ENCODE measurements around the gene DOK6.

The DOK6 gene

DNA sequence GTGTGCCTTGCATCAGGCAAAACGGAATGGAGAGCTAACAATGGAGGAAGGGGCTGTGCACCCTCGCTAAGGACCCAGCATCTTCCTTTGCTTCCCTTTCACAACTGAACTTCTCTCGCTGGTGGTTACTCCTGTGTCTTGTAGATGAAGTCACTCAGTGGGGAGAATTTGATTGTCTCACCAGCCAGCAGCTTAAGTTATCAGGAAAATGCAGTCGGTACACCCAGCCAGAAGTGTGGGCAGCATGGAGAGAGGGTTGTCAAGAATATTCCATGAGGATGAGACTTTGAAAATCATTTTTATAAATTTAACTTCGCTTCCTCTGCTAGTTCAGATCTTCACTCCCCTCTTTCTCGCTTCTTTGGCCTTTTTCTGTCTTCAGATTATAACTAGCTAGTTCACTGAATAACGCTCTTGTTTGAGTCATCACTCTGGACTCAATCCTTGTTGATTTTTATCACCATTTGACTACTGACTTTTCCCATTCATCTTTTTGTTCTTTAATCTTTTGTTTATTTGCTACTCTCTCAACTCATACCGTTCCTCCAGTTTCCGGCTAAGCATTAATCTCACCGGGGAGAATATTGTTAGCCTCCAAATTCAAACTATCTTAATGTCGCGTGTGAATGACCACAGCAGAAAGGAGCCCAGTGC is 325.3 kb downstream of the DOK6 start:
- TF ChIP-seq, protein P1, sequence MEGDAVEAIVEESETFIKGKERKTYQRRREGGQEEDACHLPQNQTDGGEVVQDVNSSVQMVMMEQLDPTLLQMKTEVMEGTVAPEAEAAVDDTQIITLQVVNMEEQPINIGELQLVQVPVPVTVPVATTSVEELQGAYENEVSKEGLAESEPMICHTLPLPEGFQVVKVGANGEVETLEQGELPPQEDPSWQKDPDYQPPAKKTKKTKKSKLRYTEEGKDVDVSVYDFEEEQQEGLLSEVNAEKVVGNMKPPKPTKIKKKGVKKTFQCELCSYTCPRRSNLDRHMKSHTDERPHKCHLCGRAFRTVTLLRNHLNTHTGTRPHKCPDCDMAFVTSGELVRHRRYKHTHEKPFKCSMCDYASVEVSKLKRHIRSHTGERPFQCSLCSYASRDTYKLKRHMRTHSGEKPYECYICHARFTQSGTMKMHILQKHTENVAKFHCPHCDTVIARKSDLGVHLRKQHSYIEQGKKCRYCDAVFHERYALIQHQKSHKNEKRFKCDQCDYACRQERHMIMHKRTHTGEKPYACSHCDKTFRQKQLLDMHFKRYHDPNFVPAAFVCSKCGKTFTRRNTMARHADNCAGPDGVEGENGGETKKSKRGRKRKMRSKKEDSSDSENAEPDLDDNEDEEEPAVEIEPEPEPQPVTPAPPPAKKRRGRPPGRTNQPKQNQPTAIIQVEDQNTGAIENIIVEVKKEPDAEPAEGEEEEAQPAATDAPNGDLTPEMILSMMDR (IDR thresholded peaks at IDR 0.05; ENCODE audit: low read depth, low read length) = no peak
- H3K4me3 ChIP-seq (replicated peaks in 1 of 2; ENCODE audit: low read depth in 2 of 2, low read length in 2 of 2) = no peak overlapping the region
- DNase-seq (ENCODE audit: low read depth in 2 of 2) = no peak

- no peak overlapping the region for H3K4me3 ChIP-seq (replicated peaks in 1 of 2; ENCODE audit: low read depth in 2 of 2, low read length in 2 of 2)
- no peak for DNase-seq (ENCODE audit: low read depth in 2 of 2)
- TF ChIP-seq, protein P1 (IDR thresholded peaks at IDR 0.05; ENCODE audit: low read depth, low read length) = no peak
These were observed 327.4 kb downstream of the DOK6 start for GRCh38 chr18:69727912-69728572.

DNA sequence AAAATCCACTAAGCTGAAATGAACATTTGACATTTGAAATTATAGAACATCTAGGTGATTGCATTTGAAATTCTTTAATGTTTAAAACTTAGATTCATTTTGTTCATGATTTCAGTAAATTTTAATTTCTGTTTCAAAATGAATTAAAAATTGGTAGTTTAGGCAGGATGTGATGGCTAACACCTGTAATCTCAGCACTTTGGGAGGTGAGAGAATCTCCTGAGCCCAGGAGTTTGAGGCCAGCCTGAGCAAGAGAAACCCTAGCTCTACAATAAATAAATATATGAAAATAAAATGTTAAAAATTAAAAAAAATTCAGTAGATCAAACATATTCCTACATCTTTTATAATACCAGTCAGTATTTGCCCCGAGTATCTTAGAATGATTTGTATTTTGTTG is 330.0 kb downstream of the DOK6 start:
- TF ChIP-seq, protein P1 (IDR thresholded peaks at IDR 0.05; ENCODE audit: low read depth, low read length) = no peak
- DNase-seq (ENCODE audit: low read depth in 2 of 2) = no peak
- no peak overlapping the region for H3K4me3 ChIP-seq (replicated peaks in 1 of 2; ENCODE audit: low read depth in 2 of 2, low read length in 2 of 2)

GRCh38 chr18:69734536-69734935 is 333.8 kb downstream of the DOK6 start:
- H3K4me3 ChIP-seq (replicated peaks in 1 of 2; ENCODE audit: low read depth in 2 of 2, low read length in 2 of 2) = no peak overlapping the region
- no peak for DNase-seq (ENCODE audit: low read depth in 2 of 2)
- TF ChIP-seq, protein P1 (IDR thresholded peaks at IDR 0.05; ENCODE audit: low read depth, low read length) = no peak

- TF ChIP-seq, protein P1 (IDR thresholded peaks at IDR 0.05; ENCODE audit: low read depth, low read length) = no peak
- H3K4me3 ChIP-seq (replicated peaks in 1 of 2; ENCODE audit: low read depth in 2 of 2, low read length in 2 of 2) = no peak overlapping the region
- DNase-seq (ENCODE audit: low read depth in 2 of 2) = no peak
These were observed 336.0 kb downstream of the DOK6 start for GRCh38 chr18:69736730-69737129.

- no peak for DNase-seq (ENCODE audit: low read depth in 2 of 2)
- TF ChIP-seq, protein P1 (IDR thresholded peaks at IDR 0.05; ENCODE audit: low read depth, low read length) = no peak
- no peak overlapping the region for H3K4me3 ChIP-seq (replicated peaks in 1 of 2; ENCODE audit: low read depth in 2 of 2, low read length in 2 of 2)
These were observed 337.2 kb downstream of the DOK6 start for GRCh38 chr18:69737851-69738250.
